HEK293 (cell line): ENCODE results near the gene ZNF853.

Experiments used
- CTCF ChIP-seq: fragments of 450-650 bp; formaldehyde crosslinking; IDR thresholded peaks from 2 replicates; pipeline ENCODE4 v1.5.1; 2016; ENCODE audit warnings: missing biosample characterization, missing genetic modification characterization
- SALL2 ChIP-seq: fragments of 450-650 bp; formaldehyde crosslinking; IDR thresholded peaks from 2 replicates; pipeline ENCODE4 v1.5.0; 2017; ENCODE audit warnings: missing biosample characterization, mild to moderate bottlenecking, missing genetic modification characterization, borderline replicate concordance
- TCF7L2 ChIP-seq: IDR thresholded peaks from 2 replicates; pipeline ENCODE4 v1.6.1; 2011; ENCODE audit warnings: low read depth, mild to moderate bottlenecking, inconsistent platforms, low read length, moderate library complexity, borderline replicate concordance
- ZBTB26 ChIP-seq: fragments of 450-650 bp; formaldehyde crosslinking; optimal IDR thresholded peaks from 2 replicates; pipeline ENCODE3; 2016; ENCODE audit warnings: missing biosample characterization, mild to moderate bottlenecking, missing genetic modification characterization
- ZNF223 ChIP-seq: fragments of 450-650 bp; formaldehyde crosslinking; IDR thresholded peaks from 2 replicates; pipeline ENCODE4 v1.5.1; 2016; ENCODE audit warnings: missing biosample characterization, missing genetic modification characterization
- ZNF600 ChIP-seq: fragments of 450-650 bp; formaldehyde crosslinking; IDR thresholded peaks from 2 replicates; pipeline ENCODE4 v1.5.1; 2016; ENCODE audit warnings: missing biosample characterization, missing genetic modification characterization
- ZNF624 ChIP-seq: fragments of 450-650 bp; formaldehyde crosslinking; IDR thresholded peaks from 2 replicates; pipeline ENCODE4 v1.5.1; 2017; ENCODE audit warnings: missing biosample characterization, missing genetic modification characterization

- TF ChIP-seq CTCF (no peak), ZNF223 (tag by site-specific recombination) (no peak), ZNF624 (tag by site-specific recombination) (no peak), TCF7L2 (no peak), ZNF600 (no peak), SALL2 (tag by site-specific recombination) (no peak), ZBTB26 (tag by site-specific recombination) (no peak)
Observed at GRCh38 chr7:6640246-6640721, 24.9 kb downstream of the ZNF853 start.
